ENCODE data around the gene NR2C2. TPM values are rescaled to one million over a fixed set of nuclear protein-coding genes. Genes with fewer than 3 reads are reported as not detected.

Gene NR2C2
- 21.7 and 24.2 TPM in 2 replicates for polyA plus RNA-seq (2013)

GRCh38 chr3:14947100-14947885, at the start of gene NR2C2:
Gene NR2C2 (plus strand): TSS chr3:14947583. CDS start chr3:15003915, 56,332 bp downstream.
- peak within 1 kb of the TSS; percentile 90 for H4K8ac ChIP-seq (ENCODE audit: low read depth, low read length)
- no peak within 1 kb of the TSS for H3K23ac ChIP-seq (ENCODE audit: low read length)
- peak within 1 kb of the TSS; percentile 91 for H3K18ac ChIP-seq (ENCODE audit: low read length)
- H4K91ac ChIP-seq (ENCODE audit: low read depth, low read length), result peak within 1 kb of the TSS; percentile 97
- DNase-seq, result peak; percentile 68 to 81
- peak within 1 kb of the TSS; percentile 99 for H2BK5ac ChIP-seq (ENCODE audit: low read depth, low read length, poor library complexity)
- peak within 1 kb of the TSS; percentile 90 for H2AFZ ChIP-seq (ENCODE audit: insufficient read depth, low read length, poor library complexity)
- H3K9ac ChIP-seq (ENCODE audit: low read length), result peak within 1 kb of the TSS; percentile 98
- peaks cover 11% of the 10 kb centered on the region for H3K79me1 ChIP-seq (ENCODE audit: low read length)
- H3K4me3 ChIP-seq (ENCODE audit: low read depth, low read length), result peak within 1 kb of the TSS; percentile 80
- no peaks in the 10 kb centered on the region for H3K9me3 ChIP-seq (ENCODE audit: insufficient read depth, low read depth, low read length)
- peak within 1 kb of the TSS; percentile 93 for H3K4me2 ChIP-seq (ENCODE audit: low read length)
- peak within 1 kb of the TSS; percentile 86 for H3K4ac ChIP-seq (ENCODE audit: low read depth, low read length)
- peak within 1 kb of the TSS; percentile 99 for H4K12ac ChIP-seq (ENCODE audit: low read depth, low read length)
- peak within 1 kb of the TSS; percentile 92 for H2BK120ac ChIP-seq (ENCODE audit: insufficient read depth, low read length, poor library complexity)
- H3K14ac ChIP-seq (ENCODE audit: low read length), result peak within 1 kb of the TSS; percentile 96
- H3K4me1 ChIP-seq (ENCODE audit: control insufficient read depth in 1 of 2, insufficient read depth in 2 of 2, low read length in 2 of 2), result peaks cover 0 to 6% of the 10 kb centered on the region in 2 experiments
- no peaks in the 10 kb centered on the region for H3K27me3 ChIP-seq (ENCODE audit: insufficient read depth, low read length)
- H3K27ac ChIP-seq (ENCODE audit: low read depth, low read length), result peak within 1 kb of the TSS; percentile 99
- peaks cover 8 to 16% of the 10 kb centered on the region in 2 experiments for H3K36me3 ChIP-seq (ENCODE audit: control insufficient read depth in 1 of 2, insufficient read depth in 2 of 2, low read length in 2 of 2)
- WGBS (ENCODE audit: extremely low coverage, insufficient coverage, insufficient read length), result no CpG with 5 or more reads among the region's 108 CpGs
- peak within 1 kb of the TSS; percentile 56 for H2AK5ac ChIP-seq (ENCODE audit: low read length)
- H3K79me2 ChIP-seq (ENCODE audit: control insufficient read depth, insufficient read depth, low read length, poor library complexity), result peaks cover 13% of the 10 kb centered on the region
- no peak within 1 kb of the TSS for H2BK12ac ChIP-seq (ENCODE audit: low read length)

DNA sequence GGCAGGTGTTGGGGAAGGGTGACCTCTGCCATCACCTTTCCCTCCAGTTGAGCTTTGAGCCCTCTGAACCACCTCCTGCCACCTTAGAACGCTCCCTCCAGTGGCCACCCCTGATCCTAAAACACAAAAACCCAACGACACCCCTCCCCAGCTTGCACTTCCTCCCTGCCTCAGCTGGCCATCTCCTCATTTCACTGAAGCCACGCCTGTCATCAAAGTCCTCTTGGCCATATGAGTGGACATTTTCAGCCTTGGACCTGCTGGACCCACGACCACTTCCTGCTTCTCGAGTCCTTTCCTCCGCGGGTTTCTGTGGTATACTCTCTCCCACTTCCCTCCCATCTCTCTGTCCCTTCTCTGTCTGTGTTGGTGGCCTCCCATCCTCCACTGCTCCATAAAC, 48.5 kb upstream of the NR2C2 start:
- H3K9ac ChIP-seq (ENCODE audit: low read length), result no peak overlapping the region
- no peak for DNase-seq
- no peaks in the 10 kb centered on the region for H3K27me3 ChIP-seq (ENCODE audit: insufficient read depth, low read length)
- WGBS (ENCODE audit: extremely low coverage, insufficient coverage, insufficient read length), result no CpG with 5 or more reads among the region's 7 CpGs
- H3K4me1 ChIP-seq (ENCODE audit: control insufficient read depth in 1 of 2, insufficient read depth in 2 of 2, low read length in 2 of 2), result no peaks in the 10 kb centered on the region
- no peak overlapping the region for H3K18ac ChIP-seq (ENCODE audit: low read length)
- no peak overlapping the region for H2BK5ac ChIP-seq (ENCODE audit: low read depth, low read length, poor library complexity)
- no peak overlapping the region for H3K4ac ChIP-seq (ENCODE audit: low read depth, low read length)
- no peak overlapping the region for H3K27ac ChIP-seq (ENCODE audit: low read depth, low read length)
- no peak overlapping the region for H4K91ac ChIP-seq (ENCODE audit: low read depth, low read length)
- peaks cover 3% of the 10 kb centered on the region for H3K9me3 ChIP-seq (ENCODE audit: insufficient read depth, low read depth, low read length)
- no peak overlapping the region for H2BK120ac ChIP-seq (ENCODE audit: insufficient read depth, low read length, poor library complexity)
- no peak overlapping the region for H3K14ac ChIP-seq (ENCODE audit: low read length)
- H3K23ac ChIP-seq (ENCODE audit: low read length), result no peak overlapping the region
- H4K12ac ChIP-seq (ENCODE audit: low read depth, low read length), result no peak overlapping the region
- H3K4me3 ChIP-seq (ENCODE audit: low read depth, low read length), result no peak overlapping the region
- H2AK5ac ChIP-seq (ENCODE audit: low read length), result no peak overlapping the region
- H3K79me1 ChIP-seq (ENCODE audit: low read length), result no peaks in the 10 kb centered on the region
- no peak overlapping the region for H2AFZ ChIP-seq (ENCODE audit: insufficient read depth, low read length, poor library complexity)
- no peak overlapping the region for H2BK12ac ChIP-seq (ENCODE audit: low read length)
- H3K36me3 ChIP-seq (ENCODE audit: control insufficient read depth in 1 of 2, insufficient read depth in 2 of 2, low read length in 2 of 2), result peaks cover 11 to 14% of the 10 kb centered on the region in 2 experiments
- no peaks in the 10 kb centered on the region for H3K79me2 ChIP-seq (ENCODE audit: control insufficient read depth, insufficient read depth, low read length, poor library complexity)
- H4K8ac ChIP-seq (ENCODE audit: low read depth, low read length), result no peak overlapping the region
- H3K4me2 ChIP-seq (ENCODE audit: low read length), result no peak overlapping the region

DNA sequence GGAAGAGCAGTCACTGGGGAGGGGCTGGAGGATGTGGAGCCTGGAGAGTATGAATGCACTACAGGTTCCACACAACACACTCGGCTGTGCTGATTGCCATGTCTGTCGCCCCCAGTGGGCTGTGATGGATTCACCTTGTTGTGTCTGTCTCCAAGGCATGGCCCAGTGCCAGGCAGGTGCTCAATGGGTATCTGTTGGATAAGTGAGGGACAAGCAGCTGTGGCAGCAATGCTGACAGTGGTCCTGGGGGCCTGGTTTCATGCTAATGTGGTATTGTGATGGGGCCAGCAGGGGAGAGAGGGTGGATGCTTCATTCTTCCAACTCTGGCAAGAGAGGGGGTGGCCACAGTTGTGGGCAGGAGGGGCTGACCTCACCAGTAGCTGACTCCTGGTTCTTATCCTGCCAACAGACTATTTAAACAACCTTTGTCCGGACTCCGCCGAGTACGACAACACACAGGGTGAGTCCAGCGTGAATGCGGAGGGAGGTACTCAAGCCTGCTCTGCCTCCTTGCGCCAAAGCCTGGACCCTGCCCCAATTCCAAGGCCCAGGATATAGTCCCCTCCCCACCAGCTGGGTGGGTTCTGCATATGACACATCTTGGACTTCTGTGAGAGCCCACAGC, 47.3 kb upstream of the NR2C2 start:
- H2BK120ac ChIP-seq (ENCODE audit: insufficient read depth, low read length, poor library complexity), result no peak overlapping the region
- no peak overlapping the region for H3K4ac ChIP-seq (ENCODE audit: low read depth, low read length)
- H3K79me1 ChIP-seq (ENCODE audit: low read length), result no peaks in the 10 kb centered on the region
- H3K9me3 ChIP-seq (ENCODE audit: insufficient read depth, low read depth, low read length), result peaks cover 3% of the 10 kb centered on the region
- H2BK12ac ChIP-seq (ENCODE audit: low read length), result no peak overlapping the region
- no peaks in the 10 kb centered on the region for H3K79me2 ChIP-seq (ENCODE audit: control insufficient read depth, insufficient read depth, low read length, poor library complexity)
- H3K27me3 ChIP-seq (ENCODE audit: insufficient read depth, low read length), result no peaks in the 10 kb centered on the region
- no peak overlapping the region for H3K4me3 ChIP-seq (ENCODE audit: low read depth, low read length)
- H2BK5ac ChIP-seq (ENCODE audit: low read depth, low read length, poor library complexity), result no peak overlapping the region
- H3K9ac ChIP-seq (ENCODE audit: low read length), result no peak overlapping the region
- H3K36me3 ChIP-seq (ENCODE audit: control insufficient read depth in 1 of 2, insufficient read depth in 2 of 2, low read length in 2 of 2), result peaks cover 12 to 14% of the 10 kb centered on the region in 2 experiments
- no peak overlapping the region for H3K27ac ChIP-seq (ENCODE audit: low read depth, low read length)
- no peak overlapping the region for H2AK5ac ChIP-seq (ENCODE audit: low read length)
- no peak for DNase-seq
- H3K4me1 ChIP-seq (ENCODE audit: control insufficient read depth in 1 of 2, insufficient read depth in 2 of 2, low read length in 2 of 2), result no peaks in the 10 kb centered on the region
- no peak overlapping the region for H4K12ac ChIP-seq (ENCODE audit: low read depth, low read length)
- H3K18ac ChIP-seq (ENCODE audit: low read length), result no peak overlapping the region
- no peak overlapping the region for H3K23ac ChIP-seq (ENCODE audit: low read length)
- no CpG with 5 or more reads among the region's 9 CpGs for WGBS (ENCODE audit: extremely low coverage, insufficient coverage, insufficient read length)
- H4K8ac ChIP-seq (ENCODE audit: low read depth, low read length), result no peak overlapping the region
- H3K14ac ChIP-seq (ENCODE audit: low read length), result no peak overlapping the region
- no peak overlapping the region for H3K4me2 ChIP-seq (ENCODE audit: low read length)
- H4K91ac ChIP-seq (ENCODE audit: low read depth, low read length), result no peak overlapping the region
- H2AFZ ChIP-seq (ENCODE audit: insufficient read depth, low read length, poor library complexity), result no peak overlapping the region

GRCh38 chr3:14900881-14901873, 46.2 kb upstream of the NR2C2 start:
- H4K8ac ChIP-seq (ENCODE audit: low read depth, low read length), result no peak overlapping the region
- WGBS (ENCODE audit: extremely low coverage, insufficient coverage, insufficient read length), result no CpG with 5 or more reads among the region's 15 CpGs
- no peaks in the 10 kb centered on the region for H3K79me2 ChIP-seq (ENCODE audit: control insufficient read depth, insufficient read depth, low read length, poor library complexity)

More at GRCh38 chr3:14900881-14901873, 46.2 kb upstream of the NR2C2 start:
- no peak overlapping the region for H4K12ac ChIP-seq (ENCODE audit: low read depth, low read length)
- H3K9ac ChIP-seq (ENCODE audit: low read length), result no peak overlapping the region
- no peak overlapping the region for H3K4ac ChIP-seq (ENCODE audit: low read depth, low read length)
- H2AK5ac ChIP-seq (ENCODE audit: low read length), result no peak overlapping the region
- H3K4me3 ChIP-seq (ENCODE audit: low read depth, low read length), result no peak overlapping the region
- no peaks in the 10 kb centered on the region for H3K4me1 ChIP-seq (ENCODE audit: control insufficient read depth in 1 of 2, insufficient read depth in 2 of 2, low read length in 2 of 2)
- no peak overlapping the region for H2BK120ac ChIP-seq (ENCODE audit: insufficient read depth, low read length, poor library complexity)
- no peak overlapping the region for H3K27ac ChIP-seq (ENCODE audit: low read depth, low read length)
- H2BK5ac ChIP-seq (ENCODE audit: low read depth, low read length, poor library complexity), result no peak overlapping the region
- no peaks in the 10 kb centered on the region for H3K27me3 ChIP-seq (ENCODE audit: insufficient read depth, low read length)
- no peak overlapping the region for H3K18ac ChIP-seq (ENCODE audit: low read length)
- H3K14ac ChIP-seq (ENCODE audit: low read length), result no peak overlapping the region
- peaks cover 3% of the 10 kb centered on the region for H3K9me3 ChIP-seq (ENCODE audit: insufficient read depth, low read depth, low read length)
- H2BK12ac ChIP-seq (ENCODE audit: low read length), result no peak overlapping the region
- no peak overlapping the region for H4K91ac ChIP-seq (ENCODE audit: low read depth, low read length)
- H3K36me3 ChIP-seq (ENCODE audit: control insufficient read depth in 1 of 2, insufficient read depth in 2 of 2, low read length in 2 of 2), result peaks cover 12 to 14% of the 10 kb centered on the region in 2 experiments
- no peak for DNase-seq
- no peak overlapping the region for H2AFZ ChIP-seq (ENCODE audit: insufficient read depth, low read length, poor library complexity)
- no peaks in the 10 kb centered on the region for H3K79me1 ChIP-seq (ENCODE audit: low read length)
- no peak overlapping the region for H3K23ac ChIP-seq (ENCODE audit: low read length)
- H3K4me2 ChIP-seq (ENCODE audit: low read length), result no peak overlapping the region

Measured in trophoblast cell (in vitro differentiated cells and primary cell).